GM23248 (cell line): Measurements from ENCODE around the gene KCNQ5. TPM values are rescaled to one million over a fixed set of nuclear protein-coding genes. Genes with fewer than 3 reads are reported as not detected.

Experiments
- DNase-seq: peaks from one replicate; pipeline ENCODE4 v3.0.0-alpha.2; 2015
- H2AFZ ChIP-seq: fragments of 200-600 bp; sonication (generic); 2 replicates; pipeline ENCODE4 v1.6.1; 2016; ENCODE audit warnings: antibody characterized with exemption
- H3F3A ChIP-seq: fragments of 200-600 bp; sonication (generic); 2 replicates; pipeline ENCODE4 v1.6.1; 2016; ENCODE audit warnings: mild to moderate bottlenecking, antibody characterized with exemption, mixed run types; ENCODE audit not compliant: insufficient read depth
- H3K27ac ChIP-seq: fragments of 200-600 bp; sonication (generic); 2 replicates; pipeline ENCODE4 v1.5.1; 2016; ENCODE audit warnings: mild to moderate bottlenecking
- H3K27me3 ChIP-seq: fragments of 200-600 bp; sonication (generic); replicated peaks from 2 replicates; pipeline ENCODE4 v1.6.1; 2016; ENCODE audit warnings: mild to moderate bottlenecking; ENCODE audit not compliant: insufficient read depth
- H3K36me3 ChIP-seq: fragments of 200-600 bp; sonication (generic); 2 replicates; pipeline ENCODE4 v1.6.1; 2016; ENCODE audit warnings: low read depth, mild to moderate bottlenecking
- H3K4me1 ChIP-seq: fragments of 200-600 bp; sonication (generic); 2 replicates; pipeline ENCODE4 v1.6.1; 2016; ENCODE audit warnings: mild to moderate bottlenecking; ENCODE audit not compliant: insufficient read depth
- H3K4me2 ChIP-seq: fragments of 200-600 bp; sonication (generic); one replicate; pipeline ENCODE4 v1.6.1; 2016; ENCODE audit warnings: mild to moderate bottlenecking; ENCODE audit not compliant: unreplicated experiment
- H3K4me3 ChIP-seq: fragments of 200-600 bp; sonication (generic); 2 replicates; pipeline ENCODE4 v1.5.1; 2016; ENCODE audit warnings: mild to moderate bottlenecking
- H3K79me2 ChIP-seq: fragments of 200-600 bp; sonication (generic); 2 replicates; pipeline ENCODE4 v1.6.1; 2016; ENCODE audit warnings: mild to moderate bottlenecking; ENCODE audit not compliant: insufficient read depth
- H3K9ac ChIP-seq: fragments of 200-600 bp; sonication (generic); 2 replicates; pipeline ENCODE4 v1.6.1; 2016; ENCODE audit warnings: mild to moderate bottlenecking
- H3K9me2 ChIP-seq: fragments of 200-600 bp; sonication (generic); 2 replicates; pipeline ENCODE4 v1.6.1; 2016; ENCODE audit warnings: mixed run types, mild to moderate bottlenecking, moderate library complexity; ENCODE audit not compliant: insufficient read depth
- H3K9me3 ChIP-seq: fragments of 200-600 bp; sonication (generic); one replicate; pipeline ENCODE4 v1.6.1; 2017; ENCODE audit warnings: low read depth
- H4K20me1 ChIP-seq: fragments of 200-600 bp; sonication (generic); 2 replicates; pipeline ENCODE4 v1.6.0; 2016; ENCODE audit not compliant: insufficient read depth
- EZH2 ChIP-seq: fragments of 200-600 bp; sonication (generic); IDR thresholded peaks from 2 replicates; pipeline ENCODE4 v1.6.1; 2018; ENCODE audit warnings: antibody characterized with exemption, mild to moderate bottlenecking; ENCODE audit not compliant: insufficient read depth, poor library complexity, severe bottlenecking
- EZH2phosphoT487 ChIP-seq: fragments of 200-600 bp; sonication (generic); IDR thresholded peaks from 2 replicates; pipeline ENCODE4 v1.6.1; 2018; ENCODE audit warnings: antibody characterized with exemption, moderate library complexity, mild to moderate bottlenecking, low read depth; ENCODE audit not compliant: insufficient read depth
- WGBS, 2 experiments: methylation state at CpG; one replicate each; pipeline ENCODE4 v1.1.6; 2015 to 2017; ENCODE audit warnings: low lambda C conversion rate in 2 of 2, low coverage in 1 of 2; ENCODE audit errors: missing lambda C conversion rate in 2 of 2; 5-methylcytosine and 5-hydroxymethylcytosine counted together
- in situ Hi-C: fragments of 300-500 bp; cut with MboI; formaldehyde crosslinking; loops from 2 replicates; pipeline ENCODE4 v1.15.0; 2020
- polyA plus RNA-seq: library from polyadenylated mRNA; unstranded; fragments of >200 nt; fragmentation: Nextera tagmentation; extraction: Ambion mirVana; gene quantifications from 2 replicates; pipeline ENCODE4 v1.2.1, GENCODE V29; 2016
- total RNA-seq: library from RNA; depleted of rRNA; stranded (reverse); fragments of >200 nt; shearing (Covaris generic); gene quantifications from 2 replicates; pipeline ENCODE4 v1.2.3, GENCODE V29; 2014

Gene KCNQ5
- total and polyA plus RNA-seq, 2 experiments from 2014 or later = 5.7 to 10.8 TPM

- no peaks in the 10 kb centered on the region; the same call in 1 of the 2 replicates for H4K20me1 ChIP-seq
- H3K9me2 ChIP-seq = no peaks in the 10 kb centered on the region
- H3K36me3 ChIP-seq = peaks cover 4% of the 10 kb centered on the region; the same call in 1 of the 2 replicates
- WGBS, 2 experiments = 90 to 94% methylated on average over 1 of the region's 1 CpG
- no peak overlapping the region for H3K9ac ChIP-seq
- H3K4me2 ChIP-seq = no peak overlapping the region
- no peak overlapping the region for H3K4me3 ChIP-seq
- TF ChIP-seq EZH2 (no peak), EZH2phosphoT487 (no peak)
- H2AFZ ChIP-seq = no peak overlapping the region
- in situ Hi-C loops = no loop called here
- no peak overlapping the region for H3K27ac ChIP-seq
- H3K4me1 ChIP-seq = peaks cover 2% of the 10 kb centered on the region; the same call in 1 of the 2 replicates
- no peaks in the 10 kb centered on the region for H3K9me3 ChIP-seq
- peaks cover 15% of the 10 kb centered on the region; the same call in 1 of the 2 replicates for H3K79me2 ChIP-seq
- no peaks in the 10 kb centered on the region for H3K27me3 ChIP-seq
- no peaks in the 10 kb centered on the region for H3F3A ChIP-seq
- DNase-seq = no peak
Observed at GRCh38 chr6:72711731-72712130, 89.9 kb downstream of the KCNQ5 start.

DNA sequence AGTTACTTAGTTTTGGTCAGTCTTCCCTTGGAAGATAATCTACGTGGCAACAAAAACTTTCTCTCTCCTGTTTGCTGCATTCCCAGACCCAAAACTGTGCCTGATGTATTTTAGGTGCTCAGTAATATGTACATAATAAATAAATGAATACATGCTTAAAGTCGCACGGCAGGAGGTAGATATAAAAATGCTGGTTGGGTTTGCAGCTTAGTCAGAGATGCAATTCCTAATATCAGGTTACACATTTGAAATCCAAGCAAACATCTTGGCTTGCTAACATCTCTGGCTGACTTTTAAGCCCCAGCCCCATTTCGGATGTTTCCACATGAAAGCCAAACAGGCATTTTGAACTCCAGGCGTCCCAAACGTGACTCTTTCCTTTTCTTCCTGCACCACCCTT is 91.0 kb downstream of the KCNQ5 start:
- Histone ChIP-seq H3K9me2 (no peaks in the 10 kb centered on the region), H3K4me1 (peaks cover 8% of the 10 kb centered on the region; the same call in 1 of the 2 replicates), H3K79me2 (0 out of 2 replicates have a peak, but pooled peaks cover 10% of the 10 kb centered on the region), H3K36me3 (peaks cover 4% of the 10 kb centered on the region; the same call in 1 of the 2 replicates), H4K20me1 (no peaks in the 10 kb centered on the region; the same call in 1 of the 2 replicates), H3K9ac (no peak overlapping the region), H3K4me2 (no peak overlapping the region), H3K27ac (no peak overlapping the region), H3F3A (no peaks in the 10 kb centered on the region), H3K27me3 (no peaks in the 10 kb centered on the region), H2AFZ (no peak overlapping the region), H3K9me3 (no peaks in the 10 kb centered on the region), H3K4me3 (no peak overlapping the region)
- no peak for DNase-seq
- WGBS, 2 experiments = 60 to 66% methylated on average over 6 of the region's 6 CpGs
- in situ Hi-C loops = no loop called here
- TF ChIP-seq EZH2 = no peak
- no peak for TF ChIP-seq EZH2phosphoT487

GRCh38 chr6:72715119-72715518 is 93.3 kb downstream of the KCNQ5 start:
- no peaks in the 10 kb centered on the region; the same call in 1 of the 2 replicates for H4K20me1 ChIP-seq
- no peak overlapping the region for H3K9ac ChIP-seq
- in situ Hi-C loops = no loop called here
- H3F3A ChIP-seq = no peaks in the 10 kb centered on the region
- no peak overlapping the region for H3K4me3 ChIP-seq
- H3K27me3 ChIP-seq = no peaks in the 10 kb centered on the region
- no peak overlapping the region for H3K27ac ChIP-seq
- H2AFZ ChIP-seq = no peak overlapping the region
- peaks cover 4% of the 10 kb centered on the region; the same call in 1 of the 2 replicates for H3K36me3 ChIP-seq
- peaks cover 11% of the 10 kb centered on the region for H3K4me1 ChIP-seq
- peaks cover 22% of the 10 kb centered on the region for H3K79me2 ChIP-seq
- TF ChIP-seq EZH2phosphoT487 (no peak), EZH2 (no peak)
- 33 to 41% methylated on average over 5 of the region's 5 CpGs for WGBS, 2 experiments
- no peaks in the 10 kb centered on the region for H3K9me3 ChIP-seq
- H3K4me2 ChIP-seq = no peak overlapping the region
- H3K9me2 ChIP-seq = no peaks in the 10 kb centered on the region
- DNase-seq = no peak

DNA sequence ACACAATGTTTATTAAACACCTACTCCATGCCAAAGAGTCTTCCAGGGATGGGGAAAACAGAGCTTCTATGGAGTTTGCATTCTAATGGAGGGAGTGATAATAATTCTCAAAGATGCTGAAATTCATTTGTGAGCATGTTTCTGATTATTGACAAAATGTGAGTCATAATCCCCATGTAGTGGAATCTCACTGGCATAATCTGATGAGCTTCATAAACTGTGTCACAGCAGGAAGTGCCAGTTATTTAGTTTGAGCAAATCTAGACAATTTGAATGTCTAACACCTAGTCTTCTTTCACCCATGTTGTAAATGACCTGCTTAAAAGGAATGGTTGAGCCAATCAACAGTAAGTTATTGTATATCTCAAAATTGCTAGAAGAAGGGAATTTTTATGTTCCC is 95.1 kb downstream of the KCNQ5 start:
- Histone ChIP-seq H3K4me2 (no peak overlapping the region), H3K27me3 (no peaks in the 10 kb centered on the region), H3K9me3 (no peaks in the 10 kb centered on the region), H3K9me2 (no peaks in the 10 kb centered on the region), H3K4me1 (peaks cover 22% of the 10 kb centered on the region), H4K20me1 (no peaks in the 10 kb centered on the region; the same call in 1 of the 2 replicates), H2AFZ (no peak overlapping the region), H3F3A (no peaks in the 10 kb centered on the region), H3K4me3 (no peak overlapping the region), H3K36me3 (no peaks in the 10 kb centered on the region), H3K27ac (no peak overlapping the region), H3K9ac (no peak overlapping the region), H3K79me2 (peaks cover 17% of the 10 kb centered on the region)
- in situ Hi-C loops = no loop called here
- DNase-seq = peak; percentile 39
- no peak for TF ChIP-seq EZH2
- TF ChIP-seq EZH2phosphoT487 = no peak

DNA sequence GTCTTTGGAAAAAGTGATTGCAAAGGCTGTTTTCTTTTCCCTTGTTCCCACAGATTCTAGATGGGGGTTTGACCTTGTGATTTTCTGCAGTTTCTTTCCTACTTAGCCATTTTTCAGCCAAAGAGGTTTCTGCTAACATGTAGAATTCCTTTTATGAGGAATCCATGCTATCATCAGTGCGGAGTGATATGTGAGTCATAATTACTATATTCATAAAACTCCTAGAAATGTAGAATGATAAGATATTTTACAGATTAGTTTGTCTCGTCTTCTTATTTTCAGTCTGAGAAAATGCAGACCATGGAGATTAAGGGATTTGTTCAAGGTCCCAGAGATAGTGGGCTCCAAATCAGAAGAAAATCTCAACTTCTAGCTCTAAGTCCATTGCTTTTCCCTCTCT is 98.6 kb downstream of the KCNQ5 start:
- H4K20me1 ChIP-seq = no peaks in the 10 kb centered on the region
- TF ChIP-seq EZH2 (no peak), EZH2phosphoT487 (no peak)
- H3K79me2 ChIP-seq = peaks cover 11% of the 10 kb centered on the region
- WGBS, 2 experiments = 46 to 47% methylated on average over 2 of the region's 2 CpGs
- H3K27ac ChIP-seq = no peak overlapping the region
- H3K4me1 ChIP-seq = peaks cover 34% of the 10 kb centered on the region
- H2AFZ ChIP-seq = no peak overlapping the region
- H3K9ac ChIP-seq = no peak overlapping the region
- H3K36me3 ChIP-seq = no peaks in the 10 kb centered on the region
- in situ Hi-C loops = no loop called here
- no peaks in the 10 kb centered on the region for H3F3A ChIP-seq
- DNase-seq = peak; percentile 49
- no peaks in the 10 kb centered on the region for H3K27me3 ChIP-seq
- peak overlapping the region; percentile 38 for H3K4me2 ChIP-seq
- no peaks in the 10 kb centered on the region for H3K9me3 ChIP-seq
- H3K9me2 ChIP-seq = no peaks in the 10 kb centered on the region
- H3K4me3 ChIP-seq = no peak overlapping the region
